CD4-positive, alpha-beta T cell treated with Interleukin-15 for 1 hour (primary cell): Measurements from ENCODE around the gene SCN10A.

Experiments
- DNase-seq: peaks from one replicate; pipeline ENCODE4 v3.0.0-alpha.2; 2020

The SCN10A gene

GRCh38 chr3:38816026-38816425 lies at the start of gene SCN10A:
SCN10A (minus strand) TSS chr3:38816217; CDS start chr3:38794010, 22,207 bp downstream.
- no peak for DNase-seq

DNA sequence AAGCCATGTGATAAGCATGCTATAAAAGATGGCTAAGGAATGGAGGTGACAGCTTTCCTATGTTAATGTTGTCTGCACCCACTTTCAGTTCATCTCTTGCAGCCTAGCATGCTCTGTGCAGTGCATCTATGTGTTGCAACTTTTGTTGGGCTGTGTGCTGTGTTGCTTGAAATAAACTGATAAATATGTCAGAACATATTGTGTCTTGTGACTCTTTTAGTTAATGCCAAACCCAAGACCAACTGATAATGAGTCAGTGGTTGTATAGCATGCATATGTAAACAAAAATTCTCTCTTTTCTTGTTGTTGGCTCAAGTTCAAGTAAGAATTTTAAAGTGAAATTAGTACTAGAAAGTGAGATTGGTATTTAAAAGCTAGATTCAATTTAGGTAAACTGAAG lies 37.0 kb upstream of the SCN10A start:
- DNase-seq = no peak

DNA sequence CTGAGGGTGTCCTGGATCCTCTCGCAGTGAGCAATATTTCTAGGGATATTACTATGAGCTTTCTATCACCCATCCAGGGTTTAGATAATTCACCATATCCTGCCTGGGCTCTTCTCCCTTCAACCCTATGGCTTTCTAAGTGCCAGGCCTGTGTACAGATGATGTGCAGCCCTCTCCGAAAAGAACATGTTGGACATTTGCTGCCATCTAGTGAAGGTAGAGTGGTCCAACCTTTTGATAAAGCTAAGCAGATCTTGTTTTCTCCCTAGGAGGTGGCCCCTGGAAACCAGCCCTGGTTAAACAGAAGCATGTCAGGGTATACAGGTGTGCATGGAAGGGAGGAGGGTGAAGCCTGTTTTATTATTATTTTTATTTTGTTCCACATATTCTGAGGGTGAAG lies 27.9 kb upstream of the SCN10A start:
- no peak for DNase-seq

GRCh38 chr3:38842266-38842965 lies 26.4 kb upstream of the SCN10A start:
- no peak for DNase-seq

DNA sequence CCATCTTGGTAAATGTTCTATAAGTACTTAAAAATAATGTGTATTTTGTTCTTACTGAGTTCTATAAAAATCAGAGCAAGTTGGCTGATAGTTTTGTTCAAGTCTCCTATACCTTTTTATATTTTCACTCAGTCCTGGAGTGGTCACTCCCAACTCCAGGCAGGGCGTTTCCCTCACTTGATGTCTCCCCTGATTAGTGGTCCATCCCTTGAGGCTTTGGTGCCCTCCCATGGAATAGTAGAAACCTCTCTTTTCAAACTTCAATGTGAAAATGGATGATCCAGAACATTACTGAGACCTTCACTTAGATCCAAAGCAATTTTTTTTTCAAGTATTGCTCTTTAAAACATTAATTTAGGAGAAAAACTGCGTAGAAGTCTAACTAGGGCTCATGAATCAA lies 25.0 kb upstream of the SCN10A start:
- no peak for DNase-seq

- DNase-seq = no peak
Measured at GRCh38 chr3:38837358-38837757, 21.3 kb upstream of the SCN10A start.

- DNase-seq = no peak
Measured at GRCh38 chr3:38836561-38836960, 20.5 kb upstream of the SCN10A start.

- no peak for DNase-seq
Measured at GRCh38 chr3:38835939-38836338, 19.9 kb upstream of the SCN10A start.

DNA sequence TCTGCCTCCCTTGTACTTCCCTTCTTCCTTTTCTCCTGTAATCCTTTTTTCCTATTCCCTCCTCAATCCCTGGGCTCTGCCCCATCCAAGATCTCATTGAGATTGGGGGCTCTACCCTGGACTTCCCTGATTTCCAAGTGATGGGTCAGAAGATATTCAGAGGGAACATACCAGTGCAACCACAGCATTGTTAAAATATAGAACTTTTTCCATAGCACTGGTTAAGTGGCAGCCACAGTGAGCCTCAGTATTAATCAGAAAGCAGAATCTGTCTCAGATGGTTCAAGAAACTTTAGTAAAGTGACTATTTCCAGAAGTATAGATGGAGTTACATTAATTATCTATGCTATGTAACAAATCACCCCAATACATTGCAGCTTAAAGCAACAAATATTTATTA lies 18.7 kb upstream of the SCN10A start:
- no peak for DNase-seq

DNA sequence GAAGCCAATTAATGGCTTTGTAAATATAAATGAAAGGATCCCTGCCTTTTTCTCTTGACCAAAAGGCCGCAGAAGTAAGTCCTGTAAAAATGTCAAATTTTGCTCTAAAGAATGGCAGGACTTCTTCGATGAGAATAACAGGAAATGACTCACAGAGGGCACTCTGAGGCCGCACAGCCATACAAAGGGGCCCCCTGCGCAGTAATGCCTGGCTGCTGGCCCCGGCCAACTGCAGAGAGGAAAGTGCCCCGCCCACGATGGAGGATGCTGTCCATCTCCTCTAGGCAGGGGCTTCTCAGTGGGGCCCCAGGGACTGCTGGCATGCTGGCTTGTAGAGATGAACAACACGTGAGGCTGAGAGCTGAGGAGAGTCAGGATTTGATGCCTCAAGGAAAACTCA lies 18.1 kb upstream of the SCN10A start:
- peak; percentile 38 for DNase-seq

- no peak for DNase-seq
Measured at GRCh38 chr3:38829404-38829803, 13.4 kb upstream of the SCN10A start.

GRCh38 chr3:38828681-38829080 lies 12.7 kb upstream of the SCN10A start:
- DNase-seq = no peak

- no peak for DNase-seq
Measured at GRCh38 chr3:38827791-38828190, 11.8 kb upstream of the SCN10A start.

DNA sequence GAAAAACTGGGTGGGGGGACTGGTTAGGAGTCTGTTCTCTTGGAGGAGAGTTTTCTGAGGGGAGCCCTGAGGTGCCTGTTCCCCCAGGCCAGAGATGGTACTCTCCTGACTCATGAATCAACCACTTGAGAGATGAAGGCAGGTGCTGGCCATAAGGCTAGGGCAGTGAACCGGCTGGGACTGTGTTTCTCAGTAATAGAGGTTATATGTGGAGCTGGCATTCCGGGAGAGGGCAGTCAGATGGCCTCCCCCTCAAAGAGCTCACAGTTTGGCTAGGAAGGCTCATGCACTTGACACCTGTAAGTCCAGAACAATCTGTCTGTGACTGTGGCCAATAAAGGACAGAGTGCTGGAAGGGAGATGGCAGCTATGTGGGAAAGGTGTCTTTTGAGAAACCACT lies 10.0 kb upstream of the SCN10A start:
- no peak for DNase-seq

DNA sequence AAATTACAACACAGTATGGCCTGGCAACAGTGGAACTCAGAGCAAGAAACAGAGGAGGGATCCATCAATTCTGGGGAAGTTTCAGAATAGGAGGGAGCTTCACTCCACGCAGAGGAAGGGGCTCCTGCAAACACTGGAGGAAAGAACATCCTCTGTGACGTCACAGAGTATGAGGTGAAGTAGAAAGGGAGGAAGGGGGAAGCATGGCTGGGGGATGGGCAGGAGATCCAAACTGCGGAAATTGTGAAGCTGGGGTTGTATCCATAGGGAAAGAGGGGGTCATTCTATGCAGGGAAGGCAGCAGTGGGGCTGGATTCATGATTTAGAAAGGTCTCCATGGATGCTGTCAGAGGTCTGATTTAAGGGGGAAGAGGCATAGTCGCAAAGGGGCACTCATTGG lies 8.3 kb upstream of the SCN10A start:
- DNase-seq = no peak

DNA sequence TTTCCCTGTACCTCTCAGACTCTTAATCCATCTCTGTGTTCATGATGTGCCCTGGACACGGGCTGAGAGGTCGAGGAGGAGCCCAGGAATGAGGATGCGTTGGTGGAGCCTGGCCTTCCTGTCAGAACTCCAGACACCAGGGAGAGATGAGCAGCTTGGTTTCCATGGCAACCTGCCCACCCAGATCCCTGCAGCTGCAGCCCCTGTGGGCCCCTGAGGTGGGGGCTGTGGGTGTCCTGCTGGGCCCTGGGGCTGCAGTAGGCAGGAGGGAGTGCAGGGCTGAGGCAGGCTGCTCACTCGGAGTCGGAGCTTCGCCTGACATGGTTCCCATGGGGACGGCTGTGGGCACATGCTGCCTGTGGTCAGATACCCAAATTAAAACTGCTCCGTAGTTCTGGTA lies 7.7 kb upstream of the SCN10A start:
- DNase-seq = no peak

GRCh38 chr3:38823186-38823585 lies 7.2 kb upstream of the SCN10A start:
- no peak for DNase-seq

DNA sequence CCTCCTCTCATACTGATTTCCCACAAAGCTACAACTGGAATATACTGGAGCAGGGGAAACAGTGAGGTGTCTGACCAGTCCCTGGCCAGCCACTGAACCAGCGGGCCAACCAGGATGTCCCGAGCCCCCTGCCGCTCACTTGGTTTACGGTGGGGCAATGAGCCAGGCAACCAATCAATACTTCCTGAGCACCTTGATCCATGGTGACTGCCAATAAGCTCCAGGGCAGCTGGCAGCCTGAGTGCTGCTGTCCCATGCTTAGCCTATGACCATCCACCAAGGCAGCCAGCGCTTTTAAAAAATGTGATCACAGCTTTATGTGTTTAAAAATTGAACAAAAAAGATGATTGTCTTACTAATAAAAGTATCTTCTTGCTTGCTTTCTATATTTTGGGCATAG lies 4.2 kb downstream of the SCN10A start:
- no peak for DNase-seq

DNA sequence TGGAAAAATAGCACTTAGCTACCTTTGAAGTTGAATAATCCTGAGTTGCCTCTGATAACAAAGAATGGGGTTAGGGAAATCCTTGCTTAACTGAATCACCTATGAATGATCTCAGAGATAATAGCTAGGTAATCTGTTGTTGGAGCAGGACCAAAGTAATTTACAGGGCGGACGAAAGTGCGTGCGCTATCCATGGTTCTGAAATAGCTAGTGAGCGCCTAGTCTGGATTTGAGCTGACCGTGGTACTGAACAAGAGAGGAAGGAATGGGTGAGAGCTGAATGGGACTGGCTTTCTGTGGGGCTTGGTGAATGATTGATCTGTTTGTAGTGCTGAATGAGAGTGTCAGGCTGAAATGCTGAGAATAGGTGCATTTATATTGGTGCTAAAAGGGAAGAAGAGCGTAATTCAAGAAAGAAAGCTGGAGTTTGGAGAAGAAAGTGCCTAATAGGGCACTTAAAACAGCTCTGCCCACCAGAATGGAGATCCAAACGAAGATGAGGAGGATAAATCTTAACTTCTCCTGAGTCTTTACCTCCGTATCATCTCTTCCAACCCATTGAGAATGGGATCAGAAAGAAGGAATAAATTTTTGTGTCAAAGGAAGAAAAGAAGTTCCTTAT lies 10.1 kb downstream of the SCN10A start:
- no peak for DNase-seq

DNA sequence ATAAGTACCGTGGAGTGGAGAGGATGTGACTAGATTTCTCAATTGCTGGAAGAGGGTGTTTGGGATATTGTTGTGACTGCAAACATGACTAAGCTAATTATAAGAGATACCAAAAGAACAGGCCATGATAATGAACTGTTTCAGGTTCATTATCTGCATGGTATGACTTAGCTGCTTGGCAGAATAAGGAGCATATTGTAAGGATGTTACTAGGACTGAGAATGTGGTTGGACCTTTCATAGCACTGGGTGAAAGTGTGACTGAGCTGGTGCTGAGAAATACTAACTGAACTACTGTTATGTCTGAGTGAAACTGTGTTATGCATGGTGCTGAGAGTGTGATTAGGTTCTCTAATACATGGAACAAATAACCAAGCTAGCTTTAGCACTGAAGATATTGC lies 11.0 kb downstream of the SCN10A start:
- no peak for DNase-seq

DNA sequence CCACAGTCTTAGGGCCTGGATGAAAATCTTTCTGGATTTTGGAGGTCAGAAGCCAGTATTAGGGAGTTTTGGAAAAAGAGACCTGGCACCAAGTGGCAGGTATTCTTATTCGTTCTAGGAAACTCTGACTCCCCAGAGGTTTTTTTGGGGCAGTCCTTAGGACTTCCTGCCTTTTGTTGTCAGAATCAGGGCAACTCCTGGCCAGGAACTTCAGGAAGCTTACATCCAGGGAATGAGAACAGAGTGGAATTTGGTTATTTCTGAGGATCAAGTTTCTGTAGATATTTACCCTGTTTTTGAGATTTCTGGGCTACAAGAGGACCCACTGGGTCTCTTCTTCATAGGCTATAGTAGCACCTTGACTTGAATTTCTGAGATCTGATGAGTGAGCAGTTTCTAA lies 15.5 kb downstream of the SCN10A start:
- DNase-seq = no peak

- DNase-seq = no peak
Measured at GRCh38 chr3:38793721-38794120, 22.3 kb downstream of the SCN10A start.

GRCh38 chr3:38792983-38793382 lies 23.0 kb downstream of the SCN10A start:
- no peak for DNase-seq

GRCh38 chr3:38782148-38782547 lies 33.9 kb downstream of the SCN10A start:
- no peak for DNase-seq

GRCh38 chr3:38773528-38773927 lies 42.5 kb downstream of the SCN10A start:
- no peak for DNase-seq
